Choroid plexus epithelial cell (primary cell): ENCODE data around the gene PRRX2.
"Not testable (repeated sequence)": the region's sequence is repeated elsewhere in the genome, so short reads cannot be mapped to it uniquely, and the experiment has no call there.

Source experiments
- DNase-seq: peaks from one replicate; pipeline ENCODE4 v3.0.0-alpha.2; 2010; ENCODE audit warnings: low read depth
- H3K4me3 ChIP-seq: 2 replicates; pipeline ENCODE4 v1.5.1; 2011; ENCODE audit warnings: low read depth, mild to moderate bottlenecking, control low read depth, low read length, moderate library complexity
- TF ChIP-seq, protein P1 (sequence below): conservative IDR thresholded peaks from 2 replicates; pipeline ENCODE4 v1.5.1; 2011; ENCODE audit warnings: low read depth, mild to moderate bottlenecking, control low read depth, inconsistent platforms, low read length, moderate library complexity

PRRX2 gene

DNA sequence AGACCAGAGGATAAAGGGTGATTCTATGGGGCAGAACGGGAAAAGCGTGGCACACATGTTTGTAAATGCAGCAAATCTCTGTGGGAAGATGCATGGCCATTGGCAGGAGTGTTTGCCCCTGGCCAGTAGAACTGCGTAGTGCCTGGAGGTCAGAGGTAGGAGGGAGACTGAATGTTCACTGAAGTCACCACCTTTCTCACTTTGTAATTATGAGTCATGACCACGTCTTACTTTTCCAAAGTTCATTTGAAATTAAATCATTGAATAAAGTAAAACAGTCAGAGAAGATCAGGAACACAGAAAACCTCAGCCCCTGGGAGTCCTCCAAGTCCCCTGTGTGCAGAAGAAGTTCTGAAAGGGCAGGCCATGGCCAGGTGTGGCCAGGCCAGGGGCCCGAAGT lies 82.8 kb downstream of the PRRX2 start:
- peak; percentile 44 for DNase-seq
- TF ChIP-seq, protein P1, sequence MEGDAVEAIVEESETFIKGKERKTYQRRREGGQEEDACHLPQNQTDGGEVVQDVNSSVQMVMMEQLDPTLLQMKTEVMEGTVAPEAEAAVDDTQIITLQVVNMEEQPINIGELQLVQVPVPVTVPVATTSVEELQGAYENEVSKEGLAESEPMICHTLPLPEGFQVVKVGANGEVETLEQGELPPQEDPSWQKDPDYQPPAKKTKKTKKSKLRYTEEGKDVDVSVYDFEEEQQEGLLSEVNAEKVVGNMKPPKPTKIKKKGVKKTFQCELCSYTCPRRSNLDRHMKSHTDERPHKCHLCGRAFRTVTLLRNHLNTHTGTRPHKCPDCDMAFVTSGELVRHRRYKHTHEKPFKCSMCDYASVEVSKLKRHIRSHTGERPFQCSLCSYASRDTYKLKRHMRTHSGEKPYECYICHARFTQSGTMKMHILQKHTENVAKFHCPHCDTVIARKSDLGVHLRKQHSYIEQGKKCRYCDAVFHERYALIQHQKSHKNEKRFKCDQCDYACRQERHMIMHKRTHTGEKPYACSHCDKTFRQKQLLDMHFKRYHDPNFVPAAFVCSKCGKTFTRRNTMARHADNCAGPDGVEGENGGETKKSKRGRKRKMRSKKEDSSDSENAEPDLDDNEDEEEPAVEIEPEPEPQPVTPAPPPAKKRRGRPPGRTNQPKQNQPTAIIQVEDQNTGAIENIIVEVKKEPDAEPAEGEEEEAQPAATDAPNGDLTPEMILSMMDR, result no peak
- H3K4me3 ChIP-seq, result no peak overlapping the region

GRCh38 chr9:129749052-129749451 lies 83.6 kb downstream of the PRRX2 start:
- not testable (repeated sequence) for DNase-seq

GRCh38 chr9:129749575-129749974 lies 84.1 kb downstream of the PRRX2 start:
- DNase-seq, result no peak
- TF ChIP-seq, protein P1, result no peak
- H3K4me3 ChIP-seq, result no peak overlapping the region

More at GRCh38 chr9:129749052-129749451, 83.6 kb downstream of the PRRX2 start:
- not testable (repeated sequence) for H3K4me3 ChIP-seq

- TF ChIP-seq, protein P1, result peak; percentile 11
- peak overlapping the region; percentile 81 for H3K4me3 ChIP-seq
- DNase-seq, result peak; percentile 72
Measured at GRCh38 chr9:129750013-129750638, 84.7 kb downstream of the PRRX2 start.

GRCh38 chr9:129751841-129752801 lies 86.7 kb downstream of the PRRX2 start:
- TF ChIP-seq, protein P1, result no peak
- no peak for DNase-seq
- H3K4me3 ChIP-seq, result peak overlapping the region; percentile 81

GRCh38 chr9:129752900-129753729 lies 87.7 kb downstream of the PRRX2 start, which contains the start of gene PTGES:
Gene PTGES, minus strand, starts transcription at chr9:129753042. Its CDS starts 30 bp downstream, at chr9:129753012.
- peak; percentile 95 for DNase-seq
- peak within 1 kb of the TSS; percentile 81 for H3K4me3 ChIP-seq
- TF ChIP-seq, protein P1, result no peak

DNA sequence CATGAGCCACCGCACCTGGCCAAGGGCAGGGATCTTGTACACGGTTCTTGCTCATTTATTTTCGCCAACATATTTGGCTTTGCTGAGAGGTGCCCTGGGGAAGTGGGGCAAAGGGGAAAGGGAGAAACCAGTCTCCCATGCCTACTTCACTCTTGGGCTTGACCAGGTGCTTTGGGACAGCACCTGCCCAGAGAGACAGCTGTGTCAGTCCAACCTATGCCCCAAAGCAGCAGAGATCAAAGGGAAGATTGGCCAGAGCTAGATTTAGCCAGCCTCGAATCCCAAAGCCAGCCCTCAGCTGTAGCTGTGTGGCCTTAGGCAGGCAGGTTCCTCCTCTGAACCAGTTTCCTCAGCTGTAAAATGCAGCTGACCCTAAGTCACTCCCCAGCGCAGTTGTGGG lies 89.7 kb downstream of the PRRX2 start:
- TF ChIP-seq, protein P1, result no peak
- H3K4me3 ChIP-seq, result no peak overlapping the region
- no peak for DNase-seq
